ENCODE data around the gene ALPG. TPM values are rescaled to one million over a fixed set of nuclear protein-coding genes. Genes with fewer than 3 reads are reported as not detected.
"Not testable (repeated sequence)": the region's sequence is repeated elsewhere in the genome, so short reads cannot be mapped to it uniquely, and the experiment has no call there.

The ALPG gene
- total RNA-seq, 6 experiments from 2014 or later = not detected

GRCh38 chr2:232376260-232376659 lies 30.4 kb upstream of the ALPG start:
- no peak for TF ChIP-seq CTCF (IDR thresholded peaks at IDR 0.05)
- peaks cover 5% of the 10 kb centered on the region; the same call in 1 of the 2 replicates for H3K4me1 Mint-ChIP-seq (ENCODE audit: low read depth)
- no peak overlapping the region for H3K4me3 Mint-ChIP-seq

GRCh38 chr2:232376713-232377112 lies 29.9 kb upstream of the ALPG start:
- no peak overlapping the region for H3K27ac Mint-ChIP-seq
- TF ChIP-seq CTCF (IDR thresholded peaks at IDR 0.05) = no peak
- DNase-seq = no peak
- H3K27me3 Mint-ChIP-seq (ENCODE audit: insufficient read depth) = peaks cover 15% of the 10 kb centered on the region
- H3K36me3 Mint-ChIP-seq (ENCODE audit: low read depth) = no peaks in the 10 kb centered on the region
- H3K4me3 Mint-ChIP-seq = no peak overlapping the region
- no peaks in the 10 kb centered on the region for H3K9me3 Mint-ChIP-seq
- peaks cover 5% of the 10 kb centered on the region; the same call in 1 of the 2 replicates for H3K4me1 Mint-ChIP-seq (ENCODE audit: low read depth)

More at GRCh38 chr2:232376260-232376659, 30.4 kb upstream of the ALPG start:
- H3K27ac Mint-ChIP-seq = no peak overlapping the region
- H3K27me3 Mint-ChIP-seq (ENCODE audit: insufficient read depth) = peaks cover 13% of the 10 kb centered on the region; the same call in 1 of the 2 replicates
- H3K9me3 Mint-ChIP-seq = no peaks in the 10 kb centered on the region
- no peaks in the 10 kb centered on the region for H3K36me3 Mint-ChIP-seq (ENCODE audit: low read depth)
- DNase-seq = no peak

- no peak overlapping the region for H3K27ac Mint-ChIP-seq
- peaks cover 21% of the 10 kb centered on the region for H3K27me3 Mint-ChIP-seq (ENCODE audit: insufficient read depth)
- no peak for DNase-seq
- H3K4me1 Mint-ChIP-seq (ENCODE audit: low read depth) = peaks cover 5% of the 10 kb centered on the region; the same call in 1 of the 2 replicates
- TF ChIP-seq CTCF (IDR thresholded peaks at IDR 0.05) = no peak
- no peaks in the 10 kb centered on the region for H3K36me3 Mint-ChIP-seq (ENCODE audit: low read depth)
- H3K4me3 Mint-ChIP-seq = no peak overlapping the region
- no peaks in the 10 kb centered on the region for H3K9me3 Mint-ChIP-seq
These were observed 29.3 kb upstream of the ALPG start for GRCh38 chr2:232377319-232377718.

GRCh38 chr2:232377841-232378734 lies 28.6 kb upstream of the ALPG start:
- Mint-ChIP-seq H3K36me3 (ENCODE audit: low read depth) (no peaks in the 10 kb centered on the region), H3K4me1 (ENCODE audit: low read depth) (no peaks in the 10 kb centered on the region), H3K4me3 (no peak overlapping the region), H3K27ac (no peak overlapping the region), H3K9me3 (no peaks in the 10 kb centered on the region), H3K27me3 (ENCODE audit: insufficient read depth) (peaks cover 20% of the 10 kb centered on the region)
- no peak for TF ChIP-seq CTCF (IDR thresholded peaks at IDR 0.05)
- DNase-seq = no peak

GRCh38 chr2:232378735-232379151 lies 27.9 kb upstream of the ALPG start, which contains the start of gene ALPP:
TSS of gene ALPP (plus strand) at chr2:232378751. CDS start at chr2:232378803, 52 bp downstream.
- not testable (repeated sequence) for H3K9me3 Mint-ChIP-seq; H3K27ac Mint-ChIP-seq; H3K36me3 Mint-ChIP-seq (ENCODE audit: low read depth); H3K4me3 Mint-ChIP-seq; DNase-seq; H3K4me1 Mint-ChIP-seq (ENCODE audit: low read depth)
- peaks cover 20% of the 10 kb centered on the region for H3K27me3 Mint-ChIP-seq (ENCODE audit: insufficient read depth)

GRCh38 chr2:232379610-232380590 lies 26.7 kb upstream of the ALPG start:
- not testable (repeated sequence) for H3K4me1 Mint-ChIP-seq (ENCODE audit: low read depth); H3K27ac Mint-ChIP-seq; H3K36me3 Mint-ChIP-seq (ENCODE audit: low read depth)

GRCh38 chr2:232381204-232382031 lies 25.2 kb upstream of the ALPG start:
- not testable (repeated sequence) for DNase-seq
- peaks cover 19% of the 10 kb centered on the region for H3K4me1 Mint-ChIP-seq (ENCODE audit: low read depth)
- peaks cover 38% of the 10 kb centered on the region for H3K27me3 Mint-ChIP-seq (ENCODE audit: insufficient read depth)

More at GRCh38 chr2:232379610-232380590, 26.7 kb upstream of the ALPG start:
- H3K27me3 Mint-ChIP-seq (ENCODE audit: insufficient read depth) = peaks cover 26% of the 10 kb centered on the region
- H3K9me3 Mint-ChIP-seq, DNase-seq, H3K4me3 Mint-ChIP-seq: not testable (repeated sequence)

More at GRCh38 chr2:232381204-232382031, 25.2 kb upstream of the ALPG start:
- not testable (repeated sequence) for H3K4me3 Mint-ChIP-seq; H3K27ac Mint-ChIP-seq; H3K9me3 Mint-ChIP-seq; H3K36me3 Mint-ChIP-seq (ENCODE audit: low read depth)

Data from HFFc6 (cell line).